Brain microvascular endothelial cell (primary cell): ENCODE results near the gene OR6C75.
"Not testable (repeated sequence)": the region's sequence is repeated elsewhere in the genome, so short reads cannot be mapped to it uniquely, and the experiment has no call there.

Experiments
- DNase-seq: peaks from one replicate; pipeline ENCODE4 v3.0.0-alpha.2; 2020
- H3K27ac ChIP-seq: fragments of 250-450 bp; sonication (Bioruptor Pico); 2 replicates; pipeline ENCODE4 v1.5.1; 2020; ENCODE audit warnings: mild to moderate bottlenecking, moderate library complexity
- H3K27me3 ChIP-seq: fragments of 250-450 bp; sonication (Bioruptor Pico); replicated peaks from 2 replicates; pipeline ENCODE4 v1.5.1; 2020; ENCODE audit warnings: mild to moderate bottlenecking
- H3K36me3 ChIP-seq: fragments of 250-450 bp; sonication (Bioruptor Pico); replicated peaks from 2 replicates; pipeline ENCODE4 v1.5.1; 2020; ENCODE audit warnings: mild to moderate bottlenecking
- H3K4me3 ChIP-seq: 2 replicates; pipeline ENCODE4 v1.5.1; 2011; ENCODE audit warnings: low read depth, mild to moderate bottlenecking, control low read depth, low read length, moderate library complexity
- in situ Hi-C: cut with HindIII; loops from 2 replicates; pipeline ENCODE4 v1.10.0; 2017; ENCODE audit warnings: low sequenced_read_pairs, low pct_ligation_motif_present
- TF ChIP-seq, protein P1 (sequence below): IDR thresholded peaks from 2 replicates; pipeline ENCODE4 v1.5.1; 2011; ENCODE audit warnings: low read depth, mild to moderate bottlenecking, moderate library complexity, low read length, control low read depth, inconsistent platforms; ENCODE audit errors: missing control alignments

The OR6C75 gene

GRCh38 chr12:55407866-55408265, 45.1 kb downstream of the OR6C75 start:
- in situ Hi-C loops: no loop called here
- TF ChIP-seq, protein P1, sequence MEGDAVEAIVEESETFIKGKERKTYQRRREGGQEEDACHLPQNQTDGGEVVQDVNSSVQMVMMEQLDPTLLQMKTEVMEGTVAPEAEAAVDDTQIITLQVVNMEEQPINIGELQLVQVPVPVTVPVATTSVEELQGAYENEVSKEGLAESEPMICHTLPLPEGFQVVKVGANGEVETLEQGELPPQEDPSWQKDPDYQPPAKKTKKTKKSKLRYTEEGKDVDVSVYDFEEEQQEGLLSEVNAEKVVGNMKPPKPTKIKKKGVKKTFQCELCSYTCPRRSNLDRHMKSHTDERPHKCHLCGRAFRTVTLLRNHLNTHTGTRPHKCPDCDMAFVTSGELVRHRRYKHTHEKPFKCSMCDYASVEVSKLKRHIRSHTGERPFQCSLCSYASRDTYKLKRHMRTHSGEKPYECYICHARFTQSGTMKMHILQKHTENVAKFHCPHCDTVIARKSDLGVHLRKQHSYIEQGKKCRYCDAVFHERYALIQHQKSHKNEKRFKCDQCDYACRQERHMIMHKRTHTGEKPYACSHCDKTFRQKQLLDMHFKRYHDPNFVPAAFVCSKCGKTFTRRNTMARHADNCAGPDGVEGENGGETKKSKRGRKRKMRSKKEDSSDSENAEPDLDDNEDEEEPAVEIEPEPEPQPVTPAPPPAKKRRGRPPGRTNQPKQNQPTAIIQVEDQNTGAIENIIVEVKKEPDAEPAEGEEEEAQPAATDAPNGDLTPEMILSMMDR: no peak
- Histone ChIP-seq H3K27ac (no peak overlapping the region), H3K36me3 (no peaks in the 10 kb centered on the region), H3K27me3 (no peaks in the 10 kb centered on the region), H3K4me3 (no peak overlapping the region)
- DNase-seq: no peak

DNA sequence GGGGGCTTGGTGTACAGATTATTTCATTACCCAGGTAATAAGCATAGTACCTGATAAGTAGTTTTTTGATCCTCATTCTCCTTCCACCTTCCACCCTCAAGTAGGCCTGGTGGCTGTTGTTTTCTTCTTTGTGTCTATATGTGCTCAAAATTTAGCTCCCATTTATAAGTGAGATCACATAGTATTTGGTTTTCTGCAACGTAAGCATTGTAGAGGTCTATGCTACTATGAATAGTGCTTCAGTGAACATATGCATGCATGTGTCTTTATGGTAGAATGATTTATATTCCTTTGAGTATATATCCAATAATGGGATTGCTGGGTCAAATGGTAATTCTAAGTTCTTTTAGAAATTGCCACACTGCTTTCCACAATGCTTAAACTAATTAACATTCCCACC, 46.4 kb downstream of the OR6C75 start:
- in situ Hi-C loops, H3K27me3 ChIP-seq, H3K4me3 ChIP-seq: not testable (repeated sequence)

GRCh38 chr12:55412138-55412537, 49.4 kb downstream of the OR6C75 start:
- H3K4me3 ChIP-seq, DNase-seq, H3K27me3 ChIP-seq, H3K36me3 ChIP-seq, H3K27ac ChIP-seq, in situ Hi-C loops: not testable (repeated sequence)

More for the DNA sequence above, 46.4 kb downstream of the OR6C75 start:
- H3K27ac ChIP-seq, DNase-seq, H3K36me3 ChIP-seq: not testable (repeated sequence)

- H3K4me3 ChIP-seq, DNase-seq, H3K36me3 ChIP-seq, H3K27me3 ChIP-seq, H3K27ac ChIP-seq, in situ Hi-C loops: not testable (repeated sequence)
Measured at GRCh38 chr12:55413498-55414388, 51.0 kb downstream of the OR6C75 start.

DNA sequence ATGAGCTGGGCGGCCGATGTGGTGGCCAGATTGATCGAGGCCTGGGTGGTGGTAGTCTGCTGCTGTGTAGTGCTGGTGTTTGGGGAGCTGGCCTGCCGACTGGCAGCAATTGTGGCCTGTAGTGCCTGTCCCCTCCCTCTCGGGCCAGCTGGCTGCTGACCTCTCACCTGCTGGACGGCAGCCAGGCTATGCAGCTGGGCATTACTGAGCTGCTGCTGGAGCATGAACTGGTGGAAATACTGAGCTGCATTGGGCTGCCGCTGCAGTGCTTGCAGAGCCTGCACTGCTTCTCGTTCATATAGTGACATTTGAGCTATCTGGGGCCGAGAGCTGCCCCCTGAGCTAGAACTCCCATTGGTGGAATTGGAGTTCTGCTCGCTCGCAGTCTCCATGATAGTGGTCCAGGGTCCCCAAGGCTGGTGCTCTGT, 51.6 kb downstream of the OR6C75 start:
- H3K27ac ChIP-seq, DNase-seq, H3K36me3 ChIP-seq, in situ Hi-C loops, H3K27me3 ChIP-seq, H3K4me3 ChIP-seq: not testable (repeated sequence)

- H3K4me3 ChIP-seq, H3K27me3 ChIP-seq, in situ Hi-C loops, DNase-seq, H3K27ac ChIP-seq, H3K36me3 ChIP-seq: not testable (repeated sequence)
Measured at GRCh38 chr12:55414889-55415288, 52.1 kb downstream of the OR6C75 start.

DNA sequence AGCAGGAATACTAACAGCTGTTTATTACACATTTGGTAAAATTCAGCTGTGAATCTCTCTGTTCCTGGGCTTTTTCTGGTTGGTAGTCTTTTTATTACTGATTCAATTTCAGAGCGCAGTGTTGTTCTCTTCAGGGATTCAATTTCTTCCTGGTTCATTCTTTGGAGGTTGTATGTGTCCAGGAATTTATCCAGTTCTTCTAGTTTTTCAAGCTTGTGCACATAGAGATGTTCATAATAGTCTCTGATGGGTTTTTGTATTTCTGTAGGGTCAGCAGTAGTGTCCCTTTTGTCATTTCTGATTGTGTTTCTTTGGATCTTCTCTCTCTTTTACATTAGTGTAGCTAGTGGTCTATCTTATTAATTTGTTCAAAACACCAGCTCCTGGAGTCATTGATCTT, 54.2 kb downstream of the OR6C75 start:
- no peaks in the 10 kb centered on the region for H3K27me3 ChIP-seq
- H3K27ac ChIP-seq: no peak overlapping the region
- in situ Hi-C loops: no loop called here
- H3K36me3 ChIP-seq: no peaks in the 10 kb centered on the region
- TF ChIP-seq, protein P1: no peak
- no peak for DNase-seq
- no peak overlapping the region for H3K4me3 ChIP-seq
